SK-N-MC (cell line): Measurements from ENCODE around the gene SV2C.

ENCODE experiments used
- EZH2 ChIP-seq: fragments of 200-600 bp; sonication (generic); IDR thresholded peaks from one replicate; pipeline ENCODE4 v1.6.1; 2017; ENCODE audit warnings: antibody characterized with exemption
- POLR2AphosphoS5 ChIP-seq: IDR thresholded peaks from 2 replicates; pipeline ENCODE4 v1.6.1; 2012; ENCODE audit warnings: mild to moderate bottlenecking, low read depth, low read length, borderline replicate concordance

DNA sequence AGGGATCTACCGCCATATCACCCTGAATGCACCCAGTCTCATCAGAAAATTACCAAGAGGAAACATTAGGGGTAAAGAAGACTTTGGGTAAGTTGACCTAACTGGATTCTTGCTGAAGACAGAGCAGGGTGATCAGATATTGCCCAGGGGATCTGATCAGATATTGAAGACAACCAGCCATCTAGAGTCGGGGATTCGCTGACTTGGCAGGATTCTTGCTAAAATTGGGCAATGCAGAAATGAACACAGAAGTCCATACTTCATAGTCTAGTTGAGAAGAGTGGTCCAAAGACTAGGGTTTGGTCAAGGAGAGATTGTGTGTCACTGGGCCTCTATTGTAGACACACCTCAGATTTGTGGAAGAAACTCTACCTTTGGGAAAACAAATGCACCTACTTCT is 107.2 kb downstream of the SV2C start:
- TF ChIP-seq EZH2 (no peak), POLR2AphosphoS5 (no peak)
